Activated naive CD8-positive, alpha-beta T cell (primary cell): ENCODE results near the gene STAM.
A peak's percentile ranks its signal among the peaks of the same experiment; 100 is the strongest.

Experiments used
- H3K27ac Mint-ChIP-seq: one replicate; pipeline ENCODE4 v1.8.0; 2021; ENCODE audit warnings: mixed read lengths
- H3K27me3 Mint-ChIP-seq: one replicate; pipeline ENCODE4 v1.8.0; 2021; ENCODE audit warnings: mixed read lengths
- H3K36me3 Mint-ChIP-seq: one replicate; pipeline ENCODE4 v1.8.0; 2021; ENCODE audit warnings: mixed read lengths
- H3K4me1 Mint-ChIP-seq: one replicate; pipeline ENCODE4 v1.8.0; 2021; ENCODE audit warnings: low read depth, mixed read lengths
- H3K4me3 Mint-ChIP-seq: one replicate; pipeline ENCODE4 v1.8.0; 2021; ENCODE audit warnings: mild to moderate bottlenecking, mixed read lengths
- H3K9me3 Mint-ChIP-seq: one replicate; pipeline ENCODE4 v1.8.0; 2021; ENCODE audit warnings: low read depth, mixed read lengths

STAM gene

GRCh38 chr10:17633353-17633752 lies 10.6 kb upstream of the STAM start:
- Mint-ChIP-seq H3K36me3 (no peaks in the 10 kb centered on the region), H3K27ac (no peak overlapping the region), H3K9me3 (no peaks in the 10 kb centered on the region), H3K4me3 (no peak overlapping the region), H3K4me1 (no peaks in the 10 kb centered on the region), H3K27me3 (no peaks in the 10 kb centered on the region)

- H3K4me1 Mint-ChIP-seq, result peaks cover 8% of the 10 kb centered on the region
- H3K27me3 Mint-ChIP-seq, result no peaks in the 10 kb centered on the region
- no peak overlapping the region for H3K27ac Mint-ChIP-seq
- no peak overlapping the region for H3K4me3 Mint-ChIP-seq
- H3K36me3 Mint-ChIP-seq, result no peaks in the 10 kb centered on the region
- no peaks in the 10 kb centered on the region for H3K9me3 Mint-ChIP-seq
These were observed 6.1 kb upstream of the STAM start for GRCh38 chr10:17637869-17638268.

GRCh38 chr10:17640331-17640816 lies 3.6 kb upstream of the STAM start:
- peaks cover 23% of the 10 kb centered on the region for H3K4me1 Mint-ChIP-seq
- H3K27ac Mint-ChIP-seq, result no peak overlapping the region
- no peak overlapping the region for H3K4me3 Mint-ChIP-seq
- H3K27me3 Mint-ChIP-seq, result no peaks in the 10 kb centered on the region
- no peaks in the 10 kb centered on the region for H3K9me3 Mint-ChIP-seq
- H3K36me3 Mint-ChIP-seq, result no peaks in the 10 kb centered on the region

- H3K4me1 Mint-ChIP-seq, result peaks cover 50% of the 10 kb centered on the region
These were observed 604 bp upstream of the STAM start for GRCh38 chr10:17643339-17643754.

GRCh38 chr10:17644485-17644943 lies 563 bp downstream of the STAM start:
- H3K27me3 Mint-ChIP-seq, result no peaks in the 10 kb centered on the region
- H3K9me3 Mint-ChIP-seq, result no peaks in the 10 kb centered on the region
- peak overlapping the region; percentile 98 for H3K4me3 Mint-ChIP-seq
- H3K4me1 Mint-ChIP-seq, result peaks cover 61% of the 10 kb centered on the region
- H3K27ac Mint-ChIP-seq, result peak overlapping the region; percentile 100
- H3K36me3 Mint-ChIP-seq, result peaks cover 9% of the 10 kb centered on the region

More at GRCh38 chr10:17643339-17643754, 604 bp upstream of the STAM start:
- Mint-ChIP-seq H3K27me3 (no peaks in the 10 kb centered on the region), H3K27ac (peak overlapping the region; percentile 100), H3K4me3 (peak overlapping the region; percentile 98), H3K36me3 (peaks cover 4% of the 10 kb centered on the region), H3K9me3 (no peaks in the 10 kb centered on the region)

GRCh38 chr10:17645621-17646345 lies 1.8 kb downstream of the STAM start:
- no peaks in the 10 kb centered on the region for H3K27me3 Mint-ChIP-seq
- peak overlapping the region; percentile 87 for H3K27ac Mint-ChIP-seq
- peak overlapping the region; percentile 98 for H3K4me3 Mint-ChIP-seq
- peaks cover 11% of the 10 kb centered on the region for H3K36me3 Mint-ChIP-seq
- H3K4me1 Mint-ChIP-seq, result peaks cover 72% of the 10 kb centered on the region
- no peaks in the 10 kb centered on the region for H3K9me3 Mint-ChIP-seq

GRCh38 chr10:17647326-17647725 lies 3.4 kb downstream of the STAM start:
- Mint-ChIP-seq H3K4me3 (peak overlapping the region; percentile 80), H3K27me3 (no peaks in the 10 kb centered on the region), H3K27ac (peak overlapping the region; percentile 77), H3K4me1 (peaks cover 80% of the 10 kb centered on the region), H3K36me3 (peaks cover 14% of the 10 kb centered on the region), H3K9me3 (no peaks in the 10 kb centered on the region)

GRCh38 chr10:17648243-17649035 lies 4.5 kb downstream of the STAM start:
- H3K27me3 Mint-ChIP-seq, result no peaks in the 10 kb centered on the region
- H3K4me3 Mint-ChIP-seq, result peak overlapping the region; percentile 80
- peaks cover 19% of the 10 kb centered on the region for H3K36me3 Mint-ChIP-seq
- H3K27ac Mint-ChIP-seq, result peak overlapping the region; percentile 90
- peaks cover 4% of the 10 kb centered on the region for H3K9me3 Mint-ChIP-seq
- H3K4me1 Mint-ChIP-seq, result peaks cover 76% of the 10 kb centered on the region

GRCh38 chr10:17649052-17649451 lies 5.1 kb downstream of the STAM start:
- H3K4me1 Mint-ChIP-seq, result peaks cover 79% of the 10 kb centered on the region
- H3K4me3 Mint-ChIP-seq, result peak overlapping the region; percentile 80
- no peaks in the 10 kb centered on the region for H3K27me3 Mint-ChIP-seq
- H3K36me3 Mint-ChIP-seq, result peaks cover 24% of the 10 kb centered on the region
- peaks cover 9% of the 10 kb centered on the region for H3K9me3 Mint-ChIP-seq
- H3K27ac Mint-ChIP-seq, result peak overlapping the region; percentile 90

- Mint-ChIP-seq H3K36me3 (peaks cover 28% of the 10 kb centered on the region), H3K9me3 (peaks cover 9% of the 10 kb centered on the region), H3K4me1 (peaks cover 80% of the 10 kb centered on the region), H3K27ac (no peak overlapping the region), H3K27me3 (no peaks in the 10 kb centered on the region), H3K4me3 (no peak overlapping the region)
These were observed 5.9 kb downstream of the STAM start for GRCh38 chr10:17649836-17650235.

GRCh38 chr10:17650416-17650815 lies 6.5 kb downstream of the STAM start:
- no peak overlapping the region for H3K4me3 Mint-ChIP-seq
- H3K27me3 Mint-ChIP-seq, result no peaks in the 10 kb centered on the region
- H3K4me1 Mint-ChIP-seq, result peaks cover 80% of the 10 kb centered on the region
- H3K36me3 Mint-ChIP-seq, result peaks cover 30% of the 10 kb centered on the region
- peaks cover 9% of the 10 kb centered on the region for H3K9me3 Mint-ChIP-seq
- peak overlapping the region; percentile 50 for H3K27ac Mint-ChIP-seq

- peaks cover 34% of the 10 kb centered on the region for H3K36me3 Mint-ChIP-seq
- H3K4me1 Mint-ChIP-seq, result peaks cover 80% of the 10 kb centered on the region
- peaks cover 9% of the 10 kb centered on the region for H3K9me3 Mint-ChIP-seq
- no peak overlapping the region for H3K27ac Mint-ChIP-seq
- H3K27me3 Mint-ChIP-seq, result no peaks in the 10 kb centered on the region
- H3K4me3 Mint-ChIP-seq, result no peak overlapping the region
These were observed 7.9 kb downstream of the STAM start for GRCh38 chr10:17651896-17652295.

GRCh38 chr10:17652585-17652984 lies 8.6 kb downstream of the STAM start:
- H3K4me3 Mint-ChIP-seq, result no peak overlapping the region
- peaks cover 9% of the 10 kb centered on the region for H3K9me3 Mint-ChIP-seq
- H3K4me1 Mint-ChIP-seq, result peaks cover 80% of the 10 kb centered on the region
- H3K27ac Mint-ChIP-seq, result no peak overlapping the region
- H3K27me3 Mint-ChIP-seq, result no peaks in the 10 kb centered on the region
- peaks cover 36% of the 10 kb centered on the region for H3K36me3 Mint-ChIP-seq

- Mint-ChIP-seq H3K9me3 (peaks cover 9% of the 10 kb centered on the region), H3K36me3 (peaks cover 28% of the 10 kb centered on the region), H3K27ac (no peak overlapping the region), H3K4me1 (peaks cover 74% of the 10 kb centered on the region), H3K4me3 (no peak overlapping the region), H3K27me3 (no peaks in the 10 kb centered on the region)
These were observed 11.1 kb downstream of the STAM start for GRCh38 chr10:17655009-17655408.

- Mint-ChIP-seq H3K27me3 (no peaks in the 10 kb centered on the region), H3K4me3 (peak overlapping the region; percentile 46), H3K27ac (no peak overlapping the region), H3K36me3 (peaks cover 26% of the 10 kb centered on the region), H3K4me1 (peaks cover 68% of the 10 kb centered on the region), H3K9me3 (peaks cover 9% of the 10 kb centered on the region)
These were observed 11.7 kb downstream of the STAM start for GRCh38 chr10:17655567-17656146.
